T-cell (primary cell): Measurements from ENCODE around the gene RAB43. TPM values are rescaled to one million over a fixed set of nuclear protein-coding genes. Genes with fewer than 3 reads are reported as not detected.
"Not testable (repeated sequence)": the region's sequence is repeated elsewhere in the genome, so short reads cannot be mapped to it uniquely, and the experiment has no call there.

Experiments used
- ATAC-seq, 4 experiments: fragments of 200-7000 bp in 3 of 4; fragments of 150-1000 bp in 1 of 4; cut with Tn5 transposase; replicated peaks in 1 of 4; 1 replicate in 3 of 4; 2 replicates in 1 of 4; pipeline ENCODE4 v1.10.0; 2021; ENCODE audit warnings: moderate library complexity in 3 of 4, mild to moderate bottlenecking in 2 of 4, moderate number of reproducible peaks in 1 of 4
- CTCF ChIA-PET, 2 donors: fragments of 300-600 bp; sonication (Branson Sonifier 250); formaldehyde crosslinking; loops; one replicate each; lab custom pipeline; 2022; ENCODE audit warnings: antibody characterized with exemption in 2 of 2; lab: Charles Lee
- POLR2A ChIA-PET, 2 donors: fragments of 300-600 bp; sonication (Branson Sonifier 250); formaldehyde crosslinking; loops; one replicate each; lab custom pipeline; 2022; ENCODE audit warnings: antibody characterized with exemption in 2 of 2; lab: Charles Lee
- DNase-seq, 35 experiments: peaks; one replicate each; pipeline versions ENCODE4 v3.0.0 to v3.0.0-alpha.2; 2013 to 2023
- H3K27ac ChIP-seq: one replicate; pipeline ENCODE4 v1.5.1; 2013; ENCODE audit warnings: low read length
- H3K27me3 ChIP-seq, 2 experiments: replicated peaks in 1 of 2; 1 replicate in 1 of 2; 2 replicates in 1 of 2; pipeline versions ENCODE4 v1.6.1 to v1.7.0; 2013; ENCODE audit warnings: low read length in 1 of 2, mixed read lengths in 1 of 2; ENCODE audit not compliant: control insufficient read depth in 2 of 2, insufficient read depth in 2 of 2; ENCODE audit errors: extremely low read depth in 1 of 2
- H3K36me3 ChIP-seq, 2 donors: 1 replicate in 1 of 2; 2 replicates in 1 of 2; pipeline versions ENCODE4 v1.6.1 to v1.7.0; 2013; ENCODE audit warnings: low read length in 1 of 2; ENCODE audit not compliant: control insufficient read depth in 2 of 2, insufficient read depth in 1 of 2; ENCODE audit errors: extremely low read depth in 1 of 2
- H3K4me1 ChIP-seq, 2 experiments: 1 replicate in 1 of 2; 2 replicates in 1 of 2; pipeline versions ENCODE4 v1.6.1 to v1.7.0; 2013; ENCODE audit warnings: low read length in 2 of 2, mixed read lengths in 1 of 2; ENCODE audit not compliant: insufficient read depth in 2 of 2, control insufficient read depth in 1 of 2; ENCODE audit errors: extremely low read depth in 1 of 2
- H3K4me3 ChIP-seq, 2 donors: 1 replicate in 1 of 2; 2 replicates in 1 of 2; pipeline versions ENCODE4 v1.5.1 to v1.7.0; 2013; ENCODE audit warnings: mild to moderate bottlenecking in 2 of 2, low read length in 1 of 2, moderate library complexity in 1 of 2; ENCODE audit not compliant: control insufficient read depth in 1 of 2; ENCODE audit errors: extremely low read depth in 1 of 2
- H3K9me3 ChIP-seq: 2 replicates; pipeline ENCODE4 v1.7.0; 2013
- H3K27ac Mint-ChIP-seq, 2 donors: one replicate each; pipeline ENCODE4 v1.8.0; 2020 to 2021; ENCODE audit warnings: mild to moderate bottlenecking in 2 of 2, mixed read lengths in 2 of 2
- H3K27me3 Mint-ChIP-seq, 2 donors: one replicate each; pipeline ENCODE4 v1.8.0; 2021 to 2022; ENCODE audit warnings: mixed read lengths in 2 of 2
- H3K36me3 Mint-ChIP-seq: one replicate; pipeline ENCODE4 v1.8.0; 2021; ENCODE audit warnings: mixed read lengths
- H3K4me1 Mint-ChIP-seq, 3 donors: one replicate each; pipeline ENCODE4 v1.8.0; 2020 to 2022; ENCODE audit warnings: mixed read lengths in 3 of 3, mild to moderate bottlenecking in 1 of 3
- H3K4me3 Mint-ChIP-seq, 3 donors: one replicate each; pipeline ENCODE4 v1.8.0; 2020 to 2022; ENCODE audit warnings: mild to moderate bottlenecking in 3 of 3, mixed read lengths in 3 of 3, moderate library complexity in 3 of 3
- H3K9me3 Mint-ChIP-seq, 3 donors: one replicate each; pipeline ENCODE4 v1.8.0; 2020 to 2022; ENCODE audit warnings: mixed read lengths in 3 of 3
- WGBS: methylation state at CpG from one replicate; pipeline ENCODE4 v1.1.5; 2013; ENCODE audit warnings: missing lambda C conversion rate; ENCODE audit not compliant: insufficient coverage; 5-methylcytosine and 5-hydroxymethylcytosine counted together
- total RNA-seq, 35 experiments: library from RNA in 6 of 35; stranded (reverse) in 6 of 35; fragments of 120-200 nt in 1 of 35; gene quantifications; one replicate each; pipeline versions ENCODE4 v1.2.1 to v1.2.4 and lab custom pipeline; 2013 to 2026

The RAB43 gene
- total RNA-seq, 5 donors from 2014 or later (not counting 1 experiment from before 2014, with no cell fraction given), result 53.8 to 96.9 (median 77.6) TPM

GRCh38 chr3:129087904-129088303, 33.7 kb downstream of the RAB43 start:
- CTCF ChIA-PET, H3K4me1 ChIP-seq, H3K27ac ChIP-seq, H3K4me3 Mint-ChIP-seq, H3K27ac Mint-ChIP-seq, H3K27me3 ChIP-seq, H3K9me3 ChIP-seq, H3K36me3 Mint-ChIP-seq, POLR2A ChIA-PET, H3K4me3 ChIP-seq, H3K27me3 Mint-ChIP-seq, H3K9me3 Mint-ChIP-seq: not testable (repeated sequence)
- peaks cover 0 to 13% of the 10 kb centered on the region in 2 donors for H3K36me3 ChIP-seq
- WGBS, result no CpG with 5 or more reads among the region's 9 CpGs
- peaks cover 3 to 18% (median 6%) of the 10 kb centered on the region in 3 donors for H3K4me1 Mint-ChIP-seq
- ATAC-seq, result peak; percentile 73 to 78 (median 77)
- peak in 26 of 35 experiments; percentile 8 to 48 (median 26) for DNase-seq

DNA sequence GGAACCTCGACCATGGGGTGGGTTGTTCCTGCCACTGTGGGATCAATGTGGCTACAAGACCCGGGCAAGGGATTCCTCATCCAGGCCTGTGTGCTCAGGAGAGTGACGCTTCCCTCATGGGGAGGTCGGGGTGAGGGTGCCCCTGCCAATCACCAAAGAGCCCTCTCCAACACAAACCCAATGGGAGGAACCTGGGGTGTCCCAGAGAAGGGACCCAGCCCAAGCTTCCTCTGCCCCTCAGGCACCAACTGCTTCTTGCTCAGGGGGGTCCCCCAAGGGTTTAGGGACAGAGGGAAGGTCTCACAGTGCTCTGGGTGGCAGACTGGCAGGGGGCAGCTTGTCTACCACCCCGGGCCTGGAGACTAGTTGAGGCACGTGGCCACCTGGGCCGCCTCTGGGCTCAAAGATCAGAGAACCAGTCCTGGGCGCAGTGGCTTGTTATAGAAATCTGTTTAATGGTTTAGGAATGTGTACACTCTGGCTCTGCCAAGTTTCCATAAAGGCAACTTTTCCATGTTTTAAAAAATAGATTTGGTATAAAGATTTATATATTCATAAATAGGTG, 34.4 kb downstream of the RAB43 start:
- no CpG with 5 or more reads among the region's 8 CpGs for WGBS
- H3K4me3 Mint-ChIP-seq, result no peak overlapping the region
- peaks cover 2% of the 10 kb centered on the region for H3K36me3 Mint-ChIP-seq
- H3K27ac Mint-ChIP-seq, result peak overlapping the region; percentile 52 to 77
- no peak for ATAC-seq
- peaks cover 0 to 9% of the 10 kb centered on the region in 2 experiments for H3K4me1 ChIP-seq
- H3K4me1 Mint-ChIP-seq, result peaks cover 4 to 20% (median 6%) of the 10 kb centered on the region in 3 donors
- H3K27me3 Mint-ChIP-seq, result no peaks in the 10 kb centered on the region
- peaks cover 0 to 10% of the 10 kb centered on the region in 2 donors for H3K36me3 ChIP-seq
- no peaks in the 10 kb centered on the region for H3K9me3 Mint-ChIP-seq
- ChIA-PET POLR2A (no interaction called here), CTCF (no interaction called here)
- no peaks in the 10 kb centered on the region for H3K9me3 ChIP-seq
- H3K4me3 ChIP-seq, result no peak overlapping the region
- DNase-seq, result no peak
- H3K27ac ChIP-seq, result no peak overlapping the region
- no peaks in the 10 kb centered on the region for H3K27me3 ChIP-seq

DNA sequence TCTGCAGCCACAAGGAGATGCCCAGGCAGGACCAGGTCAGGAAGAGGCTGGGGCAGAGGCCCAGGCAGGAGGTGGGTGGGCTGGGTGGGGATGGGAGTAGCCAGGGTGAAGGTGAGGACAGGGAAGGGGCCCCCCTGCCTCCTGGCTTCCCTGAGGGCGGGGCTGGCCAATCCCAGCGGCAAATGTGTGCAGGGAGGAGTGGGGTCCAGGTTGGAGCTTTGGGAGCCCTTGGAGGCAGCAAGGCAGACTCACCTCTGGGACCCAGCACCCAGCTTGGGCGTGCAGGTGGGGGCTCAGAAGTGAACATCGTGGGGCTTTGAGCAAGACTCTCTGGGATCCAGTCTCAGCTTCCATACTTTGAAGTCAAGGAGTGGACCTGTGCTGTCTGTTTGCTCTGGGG, 35.8 kb downstream of the RAB43 start:
- no peaks in the 10 kb centered on the region for H3K36me3 ChIP-seq
- Mint-ChIP-seq H3K36me3 (no peaks in the 10 kb centered on the region), H3K4me1 (peaks cover 14 to 28% (median 15%) of the 10 kb centered on the region in 3 donors), H3K4me3 (no peak overlapping the region), H3K9me3 (no peaks in the 10 kb centered on the region), H3K27ac (peak overlapping the region in 1 of 2 donors; percentile 48), H3K27me3 (no peaks in the 10 kb centered on the region)
- H3K9me3 ChIP-seq, result no peaks in the 10 kb centered on the region
- H3K4me3 ChIP-seq, result no peak overlapping the region
- 92% methylated on average over 4 of the region's 4 CpGs for WGBS
- ChIA-PET POLR2A (no interaction called here), CTCF (interaction anchor here in 1 of 2 donors (0.5 kb wide), 1 partner anchor 18 kb away, joined by 3 read pairs; no protein-coding TSS in a partner anchor)
- peaks cover 0 to 17% of the 10 kb centered on the region in 2 experiments for H3K4me1 ChIP-seq
- H3K27ac ChIP-seq, result no peak overlapping the region
- no peak for DNase-seq
- no peaks in the 10 kb centered on the region for H3K27me3 ChIP-seq
- no peak for ATAC-seq

- WGBS, result 94% methylated on average over 10 of the region's 12 CpGs
- no peaks in the 10 kb centered on the region for H3K27me3 ChIP-seq
- no peaks in the 10 kb centered on the region for H3K9me3 ChIP-seq
- no peak for ATAC-seq
- H3K36me3 ChIP-seq, result no peaks in the 10 kb centered on the region
- H3K36me3 Mint-ChIP-seq, result no peaks in the 10 kb centered on the region
- CTCF ChIA-PET, result interaction anchor here in 1 of 2 donors (0.5 to 0.7 kb wide), 2 partner anchors 18 to 114 kb away, joined by 3 read pairs; no protein-coding TSS in a partner anchor
- peak overlapping the region; percentile 48 to 57 for H3K27ac Mint-ChIP-seq
- no peak overlapping the region for H3K4me3 Mint-ChIP-seq
- H3K9me3 Mint-ChIP-seq, result no peaks in the 10 kb centered on the region
- no peak overlapping the region for H3K27ac ChIP-seq
- H3K4me3 ChIP-seq, result no peak overlapping the region
- no peaks in the 10 kb centered on the region for H3K27me3 Mint-ChIP-seq
- H3K4me1 Mint-ChIP-seq, result peaks cover 14 to 28% (median 15%) of the 10 kb centered on the region in 3 donors
- peaks cover 0 to 17% of the 10 kb centered on the region in 2 experiments for H3K4me1 ChIP-seq
- POLR2A ChIA-PET, result no interaction called here
- no peak for DNase-seq
Observed at GRCh38 chr3:129085165-129085715, 36.4 kb downstream of the RAB43 start.

DNA sequence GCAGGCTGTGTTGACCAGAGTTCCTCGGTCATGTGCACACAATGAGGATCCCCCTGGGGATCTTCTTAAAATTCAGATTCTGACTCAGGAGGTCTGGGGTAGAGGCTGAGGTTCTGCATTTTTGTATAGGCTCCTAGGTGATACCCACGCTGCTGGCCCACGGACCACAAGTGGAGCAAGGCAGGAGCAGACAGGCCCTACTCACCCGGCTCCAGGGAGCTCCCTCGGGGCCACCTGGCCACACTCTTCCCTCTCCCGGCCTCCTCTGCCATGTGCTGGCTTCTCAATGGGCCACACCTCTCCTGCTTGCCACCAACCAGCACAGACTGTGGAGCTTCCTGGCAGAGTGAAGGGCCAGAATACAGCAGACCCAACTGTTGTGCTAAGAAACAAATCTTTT, 37.1 kb downstream of the RAB43 start:
- no peak overlapping the region for H3K27ac Mint-ChIP-seq
- ChIA-PET POLR2A (interaction anchor here in 1 of 2 donors (0.7 kb wide), 2 partner anchors 92 to 1386 kb away, joined by 3 to 7 read pairs; no protein-coding TSS in a partner anchor), CTCF (interaction anchor here in 1 of 2 donors (0.7 kb wide), 1 partner anchor 114 kb away, joined by 3 read pairs; no protein-coding TSS in a partner anchor)
- no peaks in the 10 kb centered on the region for H3K36me3 ChIP-seq
- H3K4me1 ChIP-seq, result peaks cover 0 to 17% of the 10 kb centered on the region in 2 experiments
- H3K9me3 Mint-ChIP-seq, result no peaks in the 10 kb centered on the region
- no peaks in the 10 kb centered on the region for H3K9me3 ChIP-seq
- no peak overlapping the region for H3K4me3 ChIP-seq
- no peaks in the 10 kb centered on the region for H3K27me3 ChIP-seq
- 74% methylated on average over 6 of the region's 6 CpGs for WGBS
- H3K36me3 Mint-ChIP-seq, result no peaks in the 10 kb centered on the region
- H3K4me3 Mint-ChIP-seq, result no peak overlapping the region
- no peak overlapping the region for H3K27ac ChIP-seq
- DNase-seq (no peak), ATAC-seq (no peak)
- no peaks in the 10 kb centered on the region for H3K27me3 Mint-ChIP-seq
- peaks cover 14 to 28% (median 15%) of the 10 kb centered on the region in 3 donors for H3K4me1 Mint-ChIP-seq

DNA sequence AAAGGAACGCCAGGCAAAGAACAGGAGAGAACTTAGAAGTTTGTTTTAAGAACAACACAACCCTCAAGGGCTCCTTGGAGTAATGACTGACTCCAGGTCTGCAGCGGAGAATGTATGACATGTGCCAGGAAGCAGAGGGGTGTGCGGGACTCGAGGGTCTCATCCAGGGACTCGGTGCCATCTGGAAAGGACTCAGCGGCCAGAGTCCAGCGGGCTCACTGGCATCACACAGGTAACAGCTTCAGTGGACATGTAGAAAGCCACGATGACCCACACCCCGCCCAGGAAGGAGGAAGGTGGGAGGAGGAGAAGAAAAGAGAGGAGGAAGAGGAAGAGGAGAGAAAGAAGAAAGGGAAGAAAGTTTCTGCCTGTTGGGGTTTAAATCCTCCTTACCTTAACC, 39.6 kb downstream of the RAB43 start:
- POLR2A ChIA-PET, result interaction anchor here in 1 of 2 donors (0.6 kb wide), 1 partner anchor 149 kb away, joined by 4 read pairs; no protein-coding TSS in a partner anchor
- no peak overlapping the region for H3K4me3 Mint-ChIP-seq
- no peaks in the 10 kb centered on the region for H3K27me3 Mint-ChIP-seq
- ATAC-seq, result no peak
- no peak overlapping the region for H3K27ac Mint-ChIP-seq
- H3K36me3 Mint-ChIP-seq, result no peaks in the 10 kb centered on the region
- no peaks in the 10 kb centered on the region for H3K9me3 Mint-ChIP-seq
- Histone ChIP-seq H3K27ac (no peak overlapping the region), H3K4me1 (peaks cover 0 to 13% of the 10 kb centered on the region in 2 experiments), H3K9me3 (no peaks in the 10 kb centered on the region), H3K27me3 (no peaks in the 10 kb centered on the region), H3K4me3 (no peak overlapping the region), H3K36me3 (no peaks in the 10 kb centered on the region)
- peaks cover 14 to 28% (median 15%) of the 10 kb centered on the region in 3 donors for H3K4me1 Mint-ChIP-seq
- 81% methylated on average over 6 of the region's 9 CpGs for WGBS
- CTCF ChIA-PET, result no interaction called here
- no peak for DNase-seq
